Psoas muscle (tissue), 8 donors: ENCODE measurements around the gene ADAMTSL5. TPM values are rescaled to one million over a fixed set of nuclear protein-coding genes. Genes with fewer than 3 reads are reported as not detected.

Experiments used
- ATAC-seq, 4 donors: fragments of 200-7000 bp; cut with Tn5 transposase; one replicate each; pipeline ENCODE4 v1.9.1; 2020; ENCODE audit warnings: moderate library complexity in 3 of 4, mild to moderate bottlenecking in 2 of 4
- DNase-seq, 2 donors: peaks; one replicate each; pipeline ENCODE4 v3.0.0-alpha.2; 2020
- H3K27ac ChIP-seq: fragments of 200-600 bp; one replicate; pipeline ENCODE4 v1.8.0; 2022
- H3K27me3 ChIP-seq, 3 donors: fragments of 200-600 bp in 1 of 3; one replicate each; pipeline versions ENCODE4 v1.6.1 to v1.8.0; 2013 to 2022; ENCODE audit warnings: low read length in 2 of 3, mild to moderate bottlenecking in 2 of 3, moderate library complexity in 1 of 3; ENCODE audit not compliant: insufficient read depth in 3 of 3
- H3K36me3 ChIP-seq, 2 donors: fragments of 200-600 bp in 1 of 2; one replicate each; pipeline versions ENCODE4 v1.6.1 to v1.8.0; 2013 to 2022; ENCODE audit warnings: low read depth in 1 of 2, mild to moderate bottlenecking in 1 of 2, moderate library complexity in 1 of 2; ENCODE audit not compliant: insufficient read depth in 1 of 2
- H3K4me1 ChIP-seq: fragments of 200-600 bp; one replicate; pipeline ENCODE4 v1.8.0; 2022
- H3K4me3 ChIP-seq: fragments of 200-600 bp; one replicate; pipeline ENCODE4 v1.8.0; 2022; ENCODE audit warnings: mild to moderate bottlenecking
- H3K9me3 ChIP-seq: fragments of 200-600 bp; one replicate; pipeline ENCODE4 v1.8.0; 2022
- CTCF ChIP-seq: fragments of 200-600 bp; IDR thresholded peaks from one replicate; pipeline ENCODE4 v1.8.0; 2022; ENCODE audit warnings: antibody characterized with exemption
- WGBS, 3 donors: extraction: QIAGEN DNeasy Blood & Tissue Kit; methylation state at CpG; one replicate each; pipeline versions ENCODE4 v1.1.6 to v1.1.7; 2013; 5-methylcytosine and 5-hydroxymethylcytosine counted together
- intact Hi-C, 2 donors: fragments of 100-400 bp; cut with DNase I; formaldehyde crosslinking; loops; one replicate each; pipeline versions ENCODE4 v1.11.0 to v1.14.2; 2022
- polyA plus RNA-seq, 3 donors: library from polyadenylated mRNA; stranded (reverse); fragments of 200-250 nt; gene quantifications; one replicate each; pipeline ENCODE4 v1.2.3, GENCODE V29; 2013
- total RNA-seq, 4 donors: library from RNA; stranded (reverse); fragmentation: NEBNext Ultra II Directional in 2 of 4; extraction: Animal tissue kit (Norgen Biotek cat#: 25700) in 2 of 4; gene quantifications; one replicate each; pipeline versions ENCODE4 v1.2.1 to v1.2.4, GENCODE V29; 2021 to 2023
- donor health status: healthy with polysubstance abuse.
- donor health status: DM: no; HTN: no; CAD: no; lungs with moderate emphysema.
- donor health status: Bipolar disorder and iron deficiency.
- donor health status: healthy.
- donor health status: DM: yes; HTN: yes; CAD: no.
- donor health status: DM: no; HTN: no; CAD: no.
- donor health status: DM: no; HTN: no; CAD: no.
- donor health status: DM: yes; HTN: yes; CAD: no.

The ADAMTSL5 gene
- total and polyA plus RNA-seq, 7 donors: 3.9 to 20.1 (median 12.6) TPM

DNA sequence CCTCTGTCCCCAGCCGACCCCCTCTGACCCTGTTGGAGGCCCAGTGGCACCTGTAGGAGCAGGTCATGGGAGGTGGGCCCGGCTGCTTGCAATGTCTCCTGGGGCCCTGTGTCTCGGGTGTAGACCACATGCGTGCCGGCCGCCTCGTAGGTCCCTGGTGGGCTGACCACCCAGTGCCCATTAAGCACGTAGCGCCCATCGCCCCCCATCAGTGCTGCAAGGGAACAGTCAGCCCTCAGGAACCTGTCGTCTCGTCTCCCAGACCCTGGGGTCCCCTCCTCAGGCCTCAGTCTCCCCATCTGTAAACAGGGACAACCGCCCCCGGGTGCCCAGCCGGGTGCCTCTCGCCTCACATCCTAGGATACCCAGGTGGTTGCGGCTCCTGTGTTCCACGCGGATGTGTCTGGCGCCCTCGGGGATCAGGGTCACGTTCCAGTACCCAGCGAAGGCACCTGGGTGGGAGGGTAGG, 5.6 kb downstream of the ADAMTSL5 start:
- intact Hi-C loops: no loop called here
- WGBS, 3 donors: 52 to 65% (median 61%) methylated on average over 22 to 23 of the region's 23 CpGs
- DNase-seq (no peak), ATAC-seq (peak in 1 of 4 donors; percentile 1)
- TF ChIP-seq CTCF: no peak
- no peaks in the 10 kb centered on the region for H3K9me3 ChIP-seq
- H3K4me3 ChIP-seq: peak overlapping the region; percentile 64
- peaks cover 0 to 7% of the 10 kb centered on the region in 2 donors for H3K36me3 ChIP-seq
- peaks cover 0 to 10% (median 2%) of the 10 kb centered on the region in 3 donors for H3K27me3 ChIP-seq
- H3K27ac ChIP-seq: peak overlapping the region; percentile 88
- peaks cover 23% of the 10 kb centered on the region for H3K4me1 ChIP-seq

DNA sequence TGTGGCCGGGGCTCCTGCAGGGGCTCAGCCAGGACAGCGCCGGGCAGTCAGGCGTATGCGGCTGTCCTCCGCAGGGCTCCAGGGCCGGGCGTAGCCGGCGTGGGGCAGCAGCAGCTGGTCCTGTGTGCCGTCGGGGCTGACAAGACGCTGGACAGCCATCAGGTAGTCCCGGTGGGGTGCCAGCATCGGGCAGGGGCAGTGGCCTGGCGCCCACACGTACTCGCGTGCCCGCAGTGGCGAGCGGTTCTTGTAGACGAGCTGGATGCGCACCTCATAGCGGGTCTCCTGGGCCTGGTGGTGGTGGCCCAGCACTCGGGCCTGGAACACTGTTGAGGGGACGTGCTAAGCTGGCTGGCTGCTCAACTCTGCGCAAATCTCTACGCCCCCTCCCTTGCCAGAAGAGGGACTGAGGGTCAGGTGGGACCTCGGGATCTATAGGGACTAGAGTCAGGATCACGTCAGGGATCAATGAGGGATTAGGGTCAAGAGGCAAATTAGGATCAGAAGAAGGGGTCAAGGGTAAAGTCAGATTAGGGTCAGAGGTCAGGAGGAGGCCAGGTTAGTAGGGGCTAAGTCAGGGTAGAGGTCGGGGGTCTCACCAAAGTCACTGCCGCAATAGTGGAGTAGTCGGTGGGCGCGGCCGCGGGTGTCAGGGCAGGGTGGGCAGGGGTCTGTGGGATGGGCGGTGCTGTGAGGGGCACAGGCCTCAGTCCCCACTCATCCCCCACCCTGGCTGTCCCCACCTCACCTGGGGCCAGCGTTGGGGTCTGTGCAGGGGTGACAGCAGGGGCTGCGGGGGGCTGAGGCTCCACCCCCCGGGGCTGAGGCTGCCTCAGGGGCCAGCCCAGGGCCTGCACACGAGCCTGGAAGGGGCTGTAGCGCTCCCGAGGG, 6.6 kb downstream of the ADAMTSL5 start:
- intact Hi-C loops: no loop called here
- 78 to 83% (median 82%) methylated on average over 33 to 45 of the region's 45 CpGs for WGBS, 3 donors
- peaks cover 0 to 16% (median 6%) of the 10 kb centered on the region in 3 donors for H3K27me3 ChIP-seq
- ATAC-seq: no peak
- no peaks in the 10 kb centered on the region for H3K9me3 ChIP-seq
- TF ChIP-seq CTCF: no peak
- DNase-seq: no peak
- H3K27ac ChIP-seq: no peak overlapping the region
- H3K4me1 ChIP-seq: peaks cover 17% of the 10 kb centered on the region
- peaks cover 0 to 7% of the 10 kb centered on the region in 2 donors for H3K36me3 ChIP-seq
- no peak overlapping the region for H3K4me3 ChIP-seq

GRCh38 chr19:1505012-1505411, 7.8 kb downstream of the ADAMTSL5 start:
- no peak overlapping the region for H3K4me3 ChIP-seq
- no peak for TF ChIP-seq CTCF
- 63 to 78% (median 67%) methylated on average over 8 of the region's 8 CpGs for WGBS, 3 donors
- no peaks in the 10 kb centered on the region for H3K9me3 ChIP-seq
- ATAC-seq: no peak
- no peak for DNase-seq
- H3K4me1 ChIP-seq: peaks cover 17% of the 10 kb centered on the region
- peaks cover 0 to 7% of the 10 kb centered on the region in 2 donors for H3K36me3 ChIP-seq
- peaks cover 0 to 16% (median 6%) of the 10 kb centered on the region in 3 donors for H3K27me3 ChIP-seq
- intact Hi-C loops: no loop called here
- no peak overlapping the region for H3K27ac ChIP-seq

DNA sequence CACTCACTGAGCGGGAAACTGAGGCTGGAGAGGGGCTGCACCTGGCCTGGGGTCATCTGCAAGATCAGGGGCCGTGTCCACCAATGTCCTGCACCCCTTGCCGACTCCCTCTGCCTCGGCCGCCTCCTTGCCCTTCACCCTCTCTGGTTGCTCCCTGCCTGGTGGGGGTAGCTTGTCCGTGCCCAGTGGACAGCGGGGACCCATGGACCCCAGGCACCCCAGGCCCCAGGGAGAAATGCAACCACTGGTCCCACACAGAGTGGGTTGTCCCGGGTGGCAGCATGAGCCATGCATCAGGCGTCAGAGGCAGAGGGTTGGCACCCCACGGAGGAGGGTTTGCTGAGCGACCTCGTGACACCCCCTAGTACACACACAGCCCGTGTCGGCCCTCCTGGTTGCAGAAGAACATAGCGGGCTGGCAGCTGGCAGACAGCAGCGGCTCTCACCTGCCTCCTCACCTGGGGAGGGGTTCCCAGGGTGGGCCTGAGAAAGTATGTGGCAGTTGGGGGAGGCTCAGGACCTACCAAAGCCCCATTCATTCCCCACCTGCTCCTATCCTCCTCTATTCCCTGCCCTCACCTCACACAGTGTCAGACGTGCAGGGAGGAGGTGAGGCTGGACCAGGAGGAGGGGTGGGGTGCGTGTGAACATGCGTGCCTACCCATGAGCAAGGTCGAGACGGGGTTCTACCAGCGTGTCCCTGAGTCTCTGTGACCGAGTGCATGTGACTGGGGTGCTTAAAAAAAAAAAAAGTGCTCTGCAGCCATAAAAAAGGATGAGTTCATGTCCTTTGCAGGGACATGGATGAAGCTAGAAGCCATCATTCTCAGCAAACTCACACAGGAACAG, 8.7 kb downstream of the ADAMTSL5 start:
- no peak for TF ChIP-seq CTCF
- no peak for ATAC-seq
- Histone ChIP-seq H3K4me3 (no peak overlapping the region), H3K27me3 (peaks cover 0 to 16% (median 6%) of the 10 kb centered on the region in 3 donors), H3K9me3 (no peaks in the 10 kb centered on the region), H3K27ac (no peak overlapping the region), H3K4me1 (peaks cover 17% of the 10 kb centered on the region), H3K36me3 (peaks cover 0 to 7% of the 10 kb centered on the region in 2 donors)
- no peak for DNase-seq
- intact Hi-C loops: no loop called here
- 42 to 51% (median 45%) methylated on average over 23 of the region's 23 CpGs for WGBS, 3 donors
